ENCODE measurements around the gene PDZD2.
"Not testable (repeated sequence)": the region's sequence is repeated elsewhere in the genome, so short reads cannot be mapped to it uniquely, and the experiment has no call there.

PDZD2 gene

GRCh38 chr5:31725996-31726395 lies 87.1 kb downstream of the PDZD2 start:
- no peaks in the 10 kb centered on the region for H3K36me3 ChIP-seq
- no peak overlapping the region for H3K27ac ChIP-seq
- H3K9me3 ChIP-seq: no peaks in the 10 kb centered on the region
- TF ChIP-seq CTCF (IDR thresholded peaks at IDR 0.05): no peak
- H3K4me1 ChIP-seq (ENCODE audit: control insufficient read depth in 1 of 2, insufficient read depth in 1 of 2, low read depth in 1 of 2, low read length in 1 of 2): no peaks in the 10 kb centered on the region
- no peak overlapping the region for H3K4me3 ChIP-seq (ENCODE audit: low read depth in 1 of 2, low read length in 1 of 2)
- no peaks in the 10 kb centered on the region for H3K27me3 ChIP-seq

DNA sequence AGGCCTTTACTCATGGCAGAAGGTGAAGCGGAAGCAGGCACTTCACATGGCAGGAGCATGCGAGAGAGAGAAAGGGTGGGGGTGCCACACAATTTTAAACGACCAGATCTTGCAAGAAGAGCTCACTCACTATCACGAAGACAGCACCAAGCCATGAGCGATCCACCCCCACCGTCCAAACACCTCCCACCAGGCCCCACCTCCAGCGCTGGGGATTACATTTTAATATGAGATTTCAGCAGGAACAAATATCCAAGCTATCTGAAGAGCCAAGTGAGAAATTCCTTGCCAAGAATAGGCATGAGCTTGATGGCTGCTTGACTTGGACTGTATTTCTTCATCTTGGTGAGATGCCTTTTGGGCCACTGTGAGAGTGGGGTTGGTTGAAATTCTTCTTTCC lies 88.0 kb downstream of the PDZD2 start:
- Histone ChIP-seq H3K27ac (no peak overlapping the region), H3K9me3 (no peaks in the 10 kb centered on the region), H3K36me3 (no peaks in the 10 kb centered on the region), H3K4me1 (ENCODE audit: control insufficient read depth in 1 of 2, insufficient read depth in 1 of 2, low read depth in 1 of 2, low read length in 1 of 2) (no peaks in the 10 kb centered on the region), H3K27me3 (no peaks in the 10 kb centered on the region), H3K4me3 (ENCODE audit: low read depth in 1 of 2, low read length in 1 of 2) (no peak overlapping the region)
- TF ChIP-seq CTCF (IDR thresholded peaks at IDR 0.05): no peak

- Histone ChIP-seq H3K36me3 (no peaks in the 10 kb centered on the region), H3K27me3 (no peaks in the 10 kb centered on the region), H3K9me3 (no peaks in the 10 kb centered on the region), H3K27ac (no peak overlapping the region), H3K4me3 (ENCODE audit: low read depth in 1 of 2, low read length in 1 of 2) (no peak overlapping the region), H3K4me1 (ENCODE audit: control insufficient read depth in 1 of 2, insufficient read depth in 1 of 2, low read depth in 1 of 2, low read length in 1 of 2) (no peaks in the 10 kb centered on the region)
- no peak for TF ChIP-seq CTCF (IDR thresholded peaks at IDR 0.05)
These were observed 89.1 kb downstream of the PDZD2 start for GRCh38 chr5:31728039-31728438.

DNA sequence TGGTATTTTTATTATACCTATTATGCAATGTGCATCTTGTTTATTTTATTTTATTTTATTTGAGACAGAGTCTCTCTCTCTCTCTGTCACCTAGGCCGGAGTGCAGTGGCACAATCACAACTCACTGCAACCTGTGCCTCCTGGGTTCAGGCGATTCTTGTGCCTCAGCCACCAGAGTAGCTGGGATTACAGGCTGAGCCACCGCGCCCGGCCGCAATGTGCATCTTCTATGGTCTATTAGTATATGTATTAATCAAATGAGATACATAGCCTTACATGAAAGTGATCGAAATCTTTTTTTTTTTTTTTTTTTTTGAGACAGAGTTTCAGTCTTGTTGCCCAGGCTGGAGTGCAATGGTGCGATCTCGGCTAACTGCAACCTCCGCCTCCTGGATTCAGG lies 89.9 kb downstream of the PDZD2 start:
- not testable (repeated sequence) for H3K4me3 ChIP-seq (ENCODE audit: low read depth in 1 of 2, low read length in 1 of 2); H3K4me1 ChIP-seq (ENCODE audit: control insufficient read depth in 1 of 2, insufficient read depth in 1 of 2, low read depth in 1 of 2, low read length in 1 of 2); H3K9me3 ChIP-seq; H3K36me3 ChIP-seq; H3K27ac ChIP-seq; H3K27me3 ChIP-seq

- H3K27ac ChIP-seq: no peak overlapping the region
- no peaks in the 10 kb centered on the region for H3K27me3 ChIP-seq
- H3K4me3 ChIP-seq (ENCODE audit: low read depth in 1 of 2, low read length in 1 of 2): no peak overlapping the region
- TF ChIP-seq CTCF (IDR thresholded peaks at IDR 0.05): no peak
- H3K9me3 ChIP-seq: no peaks in the 10 kb centered on the region
- no peaks in the 10 kb centered on the region for H3K36me3 ChIP-seq
- no peaks in the 10 kb centered on the region for H3K4me1 ChIP-seq (ENCODE audit: control insufficient read depth in 1 of 2, insufficient read depth in 1 of 2, low read depth in 1 of 2, low read length in 1 of 2)
These were observed 91.2 kb downstream of the PDZD2 start for GRCh38 chr5:31730139-31730538.

- H3K4me3 ChIP-seq (ENCODE audit: low read depth in 1 of 2, low read length in 1 of 2): no peak overlapping the region
- H3K9me3 ChIP-seq: no peaks in the 10 kb centered on the region
- H3K4me1 ChIP-seq (ENCODE audit: control insufficient read depth in 1 of 2, insufficient read depth in 1 of 2, low read depth in 1 of 2, low read length in 1 of 2): no peaks in the 10 kb centered on the region
- H3K27me3 ChIP-seq: no peaks in the 10 kb centered on the region
- no peak for TF ChIP-seq CTCF (IDR thresholded peaks at IDR 0.05)
- no peaks in the 10 kb centered on the region for H3K36me3 ChIP-seq
- H3K27ac ChIP-seq: no peak overlapping the region
These were observed 92.1 kb downstream of the PDZD2 start for GRCh38 chr5:31731016-31731415.

Measured in neutrophil (primary cell).